Measurements from ENCODE around the gene MAML1.

DNA sequence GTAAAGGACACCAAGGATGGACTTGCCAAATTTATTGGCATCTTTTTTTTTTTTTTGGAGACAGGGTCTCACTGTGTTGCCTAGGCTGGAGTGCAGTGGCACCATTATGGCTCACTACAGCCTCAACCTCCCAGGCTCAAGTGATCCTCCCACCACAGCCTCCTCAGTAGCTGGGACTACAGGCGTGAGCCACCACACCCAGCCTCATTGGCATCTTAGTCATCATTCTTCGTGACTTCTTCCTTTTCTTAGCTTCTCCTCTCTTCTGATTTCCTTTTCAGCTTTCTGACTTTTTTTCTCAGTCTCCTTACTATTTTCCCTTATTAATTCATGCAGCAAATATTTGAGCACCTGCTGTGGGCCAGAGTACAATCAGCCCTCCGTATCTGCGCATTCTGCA, 6.1 kb downstream of the MAML1 start:
- TF ChIP-seq, protein P1, sequence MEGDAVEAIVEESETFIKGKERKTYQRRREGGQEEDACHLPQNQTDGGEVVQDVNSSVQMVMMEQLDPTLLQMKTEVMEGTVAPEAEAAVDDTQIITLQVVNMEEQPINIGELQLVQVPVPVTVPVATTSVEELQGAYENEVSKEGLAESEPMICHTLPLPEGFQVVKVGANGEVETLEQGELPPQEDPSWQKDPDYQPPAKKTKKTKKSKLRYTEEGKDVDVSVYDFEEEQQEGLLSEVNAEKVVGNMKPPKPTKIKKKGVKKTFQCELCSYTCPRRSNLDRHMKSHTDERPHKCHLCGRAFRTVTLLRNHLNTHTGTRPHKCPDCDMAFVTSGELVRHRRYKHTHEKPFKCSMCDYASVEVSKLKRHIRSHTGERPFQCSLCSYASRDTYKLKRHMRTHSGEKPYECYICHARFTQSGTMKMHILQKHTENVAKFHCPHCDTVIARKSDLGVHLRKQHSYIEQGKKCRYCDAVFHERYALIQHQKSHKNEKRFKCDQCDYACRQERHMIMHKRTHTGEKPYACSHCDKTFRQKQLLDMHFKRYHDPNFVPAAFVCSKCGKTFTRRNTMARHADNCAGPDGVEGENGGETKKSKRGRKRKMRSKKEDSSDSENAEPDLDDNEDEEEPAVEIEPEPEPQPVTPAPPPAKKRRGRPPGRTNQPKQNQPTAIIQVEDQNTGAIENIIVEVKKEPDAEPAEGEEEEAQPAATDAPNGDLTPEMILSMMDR (conservative IDR thresholded peaks at IDR 0.05): no peak
- TF ChIP-seq EZH2 (IDR thresholded peaks at IDR 0.05; ENCODE audit: low read depth): no peak

Measured in PC-9 (cell line).